Suppressor macrophage treated with lipopolysaccharide for 1 hour (primary cell): ENCODE results near the gene RGS19.

Experiments
- DNase-seq, 3 donors: peaks; one replicate each; pipeline ENCODE4 v3.0.0-alpha.2; 2020 to 2022

The RGS19 gene

DNA sequence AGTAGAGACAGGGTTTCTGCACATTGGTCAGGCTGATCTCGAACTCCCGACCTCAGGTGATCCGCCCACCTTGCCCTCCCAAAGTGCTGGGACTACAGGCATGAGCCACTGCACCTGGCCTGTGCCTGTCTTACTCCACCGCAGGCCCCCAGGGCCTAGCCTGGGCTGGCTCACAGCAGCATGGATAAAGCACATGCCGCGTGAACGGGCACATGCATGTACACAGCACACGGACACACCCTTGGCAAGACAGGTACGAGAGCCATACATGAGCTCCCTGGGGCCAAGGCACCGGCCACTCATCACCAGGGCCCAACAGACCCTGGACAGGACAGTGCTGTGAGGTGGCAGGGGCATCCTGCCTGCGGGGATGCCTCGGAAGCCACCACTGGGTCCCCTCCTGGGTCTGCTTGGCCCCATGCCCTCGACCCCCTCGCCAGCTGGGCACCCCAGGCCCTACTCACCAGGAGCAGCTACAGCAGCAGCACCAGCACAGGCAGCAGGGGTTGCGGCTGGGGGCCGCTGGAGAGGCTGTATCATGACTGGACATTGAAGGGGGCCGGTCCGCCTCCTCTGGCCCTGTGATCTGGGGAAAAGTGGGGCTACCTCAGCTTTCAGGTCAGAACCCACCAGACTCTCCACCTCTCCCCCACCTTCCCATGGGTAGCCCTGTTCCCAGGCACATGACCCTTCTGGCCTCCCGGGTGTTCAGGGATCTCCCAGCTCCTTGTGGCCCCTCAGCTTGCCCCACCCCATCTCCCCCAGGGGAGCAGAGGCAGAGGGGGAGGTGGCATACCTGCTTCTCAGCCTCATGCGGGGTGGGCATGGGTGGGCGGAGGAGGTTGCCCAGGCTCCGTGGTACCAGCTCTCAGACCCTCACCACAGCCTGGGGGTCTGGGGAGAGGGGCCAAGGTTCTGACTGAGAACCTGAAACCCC is 3.0 kb downstream of the RGS19 start:
- no peak for DNase-seq

DNA sequence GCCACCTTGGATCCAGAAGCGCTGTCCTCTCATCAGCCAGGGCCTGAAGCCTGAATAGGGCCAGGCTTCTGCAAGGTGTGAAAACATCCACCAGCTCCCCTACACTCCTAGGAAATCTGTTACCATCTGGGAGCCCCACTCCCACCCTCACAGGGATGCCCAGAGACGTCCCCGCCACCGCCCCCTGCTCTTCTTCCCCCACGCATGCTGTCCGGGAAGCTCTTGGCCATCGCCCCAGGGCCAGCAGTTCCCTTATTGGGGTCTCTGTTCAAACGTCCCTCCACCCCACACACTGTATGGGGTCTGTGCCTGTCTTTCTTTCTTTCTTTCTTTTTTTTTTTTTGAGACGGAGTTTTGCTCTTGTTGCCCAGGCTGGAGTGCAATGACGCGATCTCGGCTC is 3.8 kb downstream of the RGS19 start:
- no peak for DNase-seq

DNA sequence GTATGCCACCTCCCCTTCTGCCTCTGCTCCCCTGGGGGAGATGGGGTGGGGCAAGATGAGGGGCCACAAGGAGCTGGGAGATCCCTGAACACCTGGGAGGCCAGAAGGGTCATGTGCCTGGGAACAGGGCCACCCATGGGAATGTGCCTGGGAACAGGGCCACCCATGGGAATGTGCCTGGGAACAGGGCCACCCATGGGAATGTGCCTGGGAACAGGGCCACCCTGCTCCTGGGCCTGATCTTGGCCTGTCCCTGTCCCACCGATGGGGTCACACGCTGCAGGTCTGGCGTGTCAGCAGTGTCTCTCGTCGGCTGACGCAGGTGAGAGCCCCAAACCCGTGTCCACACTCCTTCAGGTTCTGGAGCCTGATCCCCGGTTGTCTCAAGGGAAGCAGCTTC is 4.4 kb downstream of the RGS19 start:
- DNase-seq = no peak

DNA sequence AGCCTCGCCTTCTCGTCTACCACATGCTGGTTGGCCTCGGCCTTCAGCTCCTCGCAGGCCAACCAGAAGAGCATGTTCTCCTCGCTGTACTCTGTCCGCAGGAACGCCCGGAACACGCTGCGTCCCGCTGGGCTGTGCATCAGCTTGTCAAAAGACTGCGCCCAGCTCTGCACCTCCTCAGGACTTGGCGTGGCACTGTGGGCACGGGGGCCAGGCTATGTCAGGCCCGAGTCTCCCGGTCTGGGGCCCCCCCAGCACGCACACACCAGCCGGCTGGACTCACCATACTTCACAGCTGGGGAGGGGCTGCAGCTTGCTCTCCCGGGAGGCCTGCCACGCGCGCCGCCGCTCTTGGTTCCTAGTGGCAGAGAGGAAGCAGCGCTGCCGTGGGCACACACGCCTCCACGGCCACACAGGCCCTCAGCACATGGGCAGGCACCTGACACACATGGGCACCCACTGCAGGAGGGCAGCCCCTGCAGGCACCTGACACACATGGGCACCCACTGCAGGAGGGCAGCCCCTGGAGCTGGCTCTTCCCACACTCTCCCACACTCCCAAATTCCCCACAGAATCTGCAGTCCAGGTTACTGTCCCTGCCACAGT is 5.0 kb downstream of the RGS19 start:
- DNase-seq = no peak

DNA sequence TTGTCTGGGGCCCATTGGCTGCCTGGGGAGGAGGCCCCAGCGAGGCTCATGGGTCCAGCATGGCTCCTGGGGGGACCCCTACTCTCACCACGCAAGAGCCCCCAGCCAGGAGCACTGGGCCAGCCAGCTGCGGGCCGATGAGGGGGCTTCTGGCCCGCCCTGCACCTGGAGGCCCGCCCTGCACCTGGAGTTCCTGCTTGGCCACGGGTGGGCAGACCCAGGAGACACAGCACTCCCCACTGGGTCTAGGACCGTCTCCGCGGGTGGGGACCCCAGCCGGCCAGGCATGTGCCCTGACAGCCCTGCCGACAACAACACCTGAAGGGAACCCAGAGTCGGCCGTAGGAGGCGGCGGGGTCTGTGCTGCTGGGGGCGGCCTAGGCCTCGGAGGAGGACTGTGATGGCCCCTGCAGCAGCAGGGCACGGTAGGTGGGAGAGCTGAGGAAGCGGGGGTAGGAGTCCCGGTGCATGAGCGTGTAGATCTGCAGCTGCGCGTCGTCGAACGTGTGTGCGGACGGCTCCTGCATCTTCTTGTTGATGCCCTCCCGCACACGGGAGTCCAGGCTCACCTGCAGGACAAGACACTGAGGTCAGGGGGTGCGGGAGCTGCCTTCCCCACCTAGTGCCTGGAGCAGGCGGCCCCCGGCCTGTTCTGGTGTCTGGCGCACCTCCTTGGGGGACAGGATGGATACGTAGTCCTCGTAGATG is 5.7 kb downstream of the RGS19 start:
- DNase-seq = no peak

DNA sequence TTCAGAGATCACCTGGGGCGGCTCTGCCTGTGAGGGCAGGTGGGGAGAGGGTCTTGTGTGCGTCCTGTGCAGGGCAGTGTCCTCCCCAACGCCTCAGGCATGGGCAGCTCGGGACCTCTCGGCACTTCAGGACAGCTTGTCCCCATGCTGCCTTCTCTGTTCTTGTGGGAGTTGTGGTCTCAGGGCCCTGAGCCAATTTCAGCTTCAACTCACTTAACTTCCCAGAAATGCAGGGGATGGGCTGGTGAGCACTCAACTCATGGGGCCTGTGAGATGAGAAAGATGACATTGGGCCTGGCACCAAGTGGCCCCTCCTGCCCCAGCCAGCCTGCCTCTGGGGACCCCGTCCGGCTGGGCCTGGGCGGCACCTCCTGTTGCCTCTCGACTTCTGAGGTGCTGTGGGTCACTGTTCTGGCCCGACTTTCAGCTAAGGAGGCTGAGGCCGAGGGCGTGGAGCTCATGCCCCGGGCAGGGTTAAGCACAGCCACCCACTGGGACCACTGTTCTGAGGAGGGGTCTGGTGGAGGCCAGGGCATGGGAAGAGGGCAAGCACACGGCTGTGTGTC is 6.7 kb downstream of the RGS19 start:
- DNase-seq = no peak

DNA sequence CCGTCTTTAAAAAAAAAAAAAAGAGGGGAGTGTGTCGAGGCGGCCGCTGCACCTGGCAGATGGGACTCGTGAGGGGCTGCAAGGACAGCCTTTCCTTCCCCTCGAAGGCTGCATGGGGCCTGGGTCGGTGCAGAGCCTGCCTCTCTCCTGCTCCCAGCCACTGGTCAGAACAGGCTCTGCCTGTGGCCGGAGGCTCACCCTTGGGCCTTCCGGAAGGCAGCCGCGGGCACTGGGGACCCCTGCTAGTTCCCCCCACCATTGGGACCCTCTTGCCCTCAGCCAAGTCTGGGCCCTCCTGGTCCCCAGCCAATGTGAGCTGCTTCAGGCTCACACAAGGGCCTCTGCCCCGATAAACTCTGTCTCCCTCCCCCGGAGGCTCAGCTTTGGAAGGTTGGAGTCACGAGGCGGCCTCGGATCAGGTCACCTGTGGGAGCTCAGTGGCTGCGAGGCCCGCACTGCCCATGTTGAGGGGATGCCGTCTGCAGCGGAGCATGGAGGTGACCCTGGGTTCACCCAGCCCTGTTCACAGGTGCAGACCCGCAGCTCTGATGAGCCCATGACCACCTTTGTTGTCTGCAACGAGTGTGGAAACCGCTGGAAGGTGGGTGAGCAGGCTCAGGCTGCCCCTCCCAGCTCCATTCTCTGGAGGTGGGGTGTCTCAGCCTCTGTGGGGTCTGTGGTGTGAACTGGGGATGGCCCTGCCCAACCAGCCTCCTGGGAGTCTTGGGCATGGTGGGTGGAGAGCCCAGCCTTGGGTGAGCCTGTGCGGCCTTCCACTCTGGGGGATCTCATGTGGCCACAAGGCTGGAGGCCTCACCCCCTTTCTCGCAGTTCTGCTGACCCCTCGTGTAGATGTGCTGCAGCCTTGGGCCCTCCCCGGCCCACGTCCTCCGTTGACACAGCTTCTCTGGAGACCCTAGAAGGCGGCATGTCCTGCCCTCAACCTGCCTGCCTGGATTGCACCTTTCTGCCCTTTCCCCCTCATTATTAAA is 7.7 kb downstream of the RGS19 start:
- DNase-seq = no peak

DNA sequence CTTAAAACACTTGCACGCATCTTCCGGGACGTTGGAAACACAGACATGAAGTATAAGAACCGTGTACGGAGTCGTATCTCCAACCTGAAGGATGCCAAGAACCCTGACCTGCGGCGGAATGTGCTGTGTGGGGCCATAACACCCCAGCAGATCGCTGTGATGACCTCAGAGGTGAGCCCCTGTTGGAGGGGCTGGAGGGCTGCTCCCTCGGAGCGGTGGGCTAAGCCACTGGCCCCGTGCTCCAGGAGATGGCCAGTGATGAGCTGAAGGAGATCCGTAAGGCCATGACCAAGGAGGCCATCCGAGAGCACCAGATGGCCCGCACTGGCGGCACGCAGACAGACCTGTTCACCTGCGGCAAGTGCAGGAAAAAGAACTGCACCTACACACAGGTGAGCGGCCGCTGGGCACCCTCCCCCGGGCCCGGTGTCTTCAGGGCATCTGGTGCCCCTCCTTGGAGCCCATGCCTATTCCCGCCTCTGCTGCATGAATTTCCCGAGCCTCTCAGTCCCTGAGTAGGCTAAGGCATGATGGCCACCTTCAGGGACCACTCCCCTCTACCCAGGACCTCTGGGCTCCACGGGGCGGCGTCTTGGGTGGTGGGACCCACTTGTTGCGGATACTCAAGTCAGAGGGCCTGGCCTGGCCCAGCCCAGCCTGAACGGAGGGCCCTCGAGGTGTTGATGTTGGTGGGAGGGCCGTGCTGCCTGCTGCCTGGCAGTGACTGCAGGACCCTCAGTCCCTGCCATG is 8.9 kb downstream of the RGS19 start:
- no peak for DNase-seq

DNA sequence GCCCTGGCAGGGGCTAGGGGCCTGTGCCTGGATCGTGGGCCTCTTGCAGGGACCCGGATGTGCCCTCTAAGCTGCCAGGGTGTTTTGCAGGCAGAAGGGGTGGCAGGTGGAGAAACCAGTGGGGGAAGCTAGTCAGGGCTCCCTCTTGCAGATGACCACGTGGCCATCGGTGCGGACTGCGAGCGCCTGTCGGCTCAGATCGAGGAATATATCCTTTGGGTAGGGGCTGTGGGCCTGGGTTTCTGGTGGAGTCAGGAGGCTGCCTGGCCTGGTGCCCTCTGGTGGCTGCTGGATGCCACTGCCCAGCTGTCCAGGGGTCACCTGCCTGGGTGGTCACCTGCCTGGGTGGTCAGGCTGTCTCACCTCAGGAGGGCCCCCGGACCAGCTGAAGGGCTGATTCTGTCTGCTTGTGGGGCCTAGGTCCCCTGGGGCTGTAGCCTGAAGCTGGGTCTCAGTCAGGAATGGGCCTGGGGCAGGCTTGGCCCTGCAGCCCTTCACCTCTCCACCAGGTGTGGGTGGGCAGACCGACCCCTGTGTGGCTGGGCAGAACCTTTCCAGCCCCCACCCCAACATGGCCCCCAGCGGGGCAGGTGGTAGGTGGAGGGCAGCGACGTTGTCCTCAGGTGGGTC is 9.6 kb downstream of the RGS19 start:
- peak in 2 of 3 donors; percentile 48 to 59 for DNase-seq

DNA sequence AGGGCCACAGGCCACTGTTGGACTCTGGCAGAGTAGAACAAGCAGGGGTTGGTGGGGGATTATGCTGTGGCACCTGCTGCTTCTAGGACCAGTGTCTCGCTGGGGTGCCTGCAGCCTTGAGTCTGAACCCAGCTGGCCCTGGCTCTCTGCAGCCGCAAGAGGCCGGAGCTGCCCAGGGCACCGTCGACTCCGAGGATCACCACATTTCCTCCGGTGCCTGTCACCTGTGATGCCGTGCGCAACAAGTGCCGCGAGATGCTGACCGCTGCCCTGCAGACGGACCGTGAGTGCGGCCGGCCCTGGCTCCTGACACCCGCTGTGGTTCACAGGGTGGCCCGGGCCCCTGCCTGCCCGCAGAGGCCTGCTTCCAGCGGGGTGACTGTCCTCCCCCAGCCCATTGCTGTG is 10.1 kb downstream of the RGS19 start:
- no peak for DNase-seq

DNA sequence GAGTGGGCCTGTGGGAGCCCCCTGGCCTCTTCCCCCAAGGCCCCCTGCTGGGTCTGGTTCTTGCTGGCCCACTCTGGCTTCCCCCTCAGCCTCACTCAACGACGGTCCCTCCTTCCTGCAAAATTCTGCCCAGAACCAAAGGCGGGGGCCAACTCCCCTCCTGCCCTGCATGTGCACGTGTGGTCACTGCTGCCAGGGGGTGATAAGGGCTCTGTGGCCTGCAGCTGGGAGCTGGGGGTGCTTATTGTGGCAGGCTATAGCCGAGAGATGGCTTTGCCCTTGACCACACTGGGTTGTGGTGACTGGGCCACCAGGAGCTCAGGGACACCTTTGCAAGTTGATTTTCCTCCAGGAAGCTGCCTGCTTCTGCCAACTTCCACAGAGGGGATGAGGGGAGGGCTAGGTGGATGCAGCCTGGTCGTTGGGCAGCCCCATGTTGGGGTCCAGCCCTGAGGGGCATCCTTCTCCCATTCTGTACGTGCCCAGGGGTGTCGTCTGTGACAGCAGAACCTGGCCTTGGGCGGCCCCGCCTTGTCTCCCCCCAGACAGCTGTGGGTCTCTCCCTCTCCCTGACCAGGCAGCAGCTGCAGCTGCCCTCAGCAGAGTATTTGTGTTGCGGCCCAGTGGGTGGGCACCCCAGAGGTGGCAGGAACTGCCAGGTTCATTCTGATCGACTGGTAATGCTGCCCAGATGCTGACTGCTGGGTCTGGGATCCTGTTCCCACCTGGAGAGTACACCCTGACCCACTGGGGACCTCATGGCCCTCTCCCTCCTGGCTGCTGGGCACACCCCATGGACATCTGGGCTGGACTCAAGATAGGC is 10.7 kb downstream of the RGS19 start:
- DNase-seq = no peak

DNA sequence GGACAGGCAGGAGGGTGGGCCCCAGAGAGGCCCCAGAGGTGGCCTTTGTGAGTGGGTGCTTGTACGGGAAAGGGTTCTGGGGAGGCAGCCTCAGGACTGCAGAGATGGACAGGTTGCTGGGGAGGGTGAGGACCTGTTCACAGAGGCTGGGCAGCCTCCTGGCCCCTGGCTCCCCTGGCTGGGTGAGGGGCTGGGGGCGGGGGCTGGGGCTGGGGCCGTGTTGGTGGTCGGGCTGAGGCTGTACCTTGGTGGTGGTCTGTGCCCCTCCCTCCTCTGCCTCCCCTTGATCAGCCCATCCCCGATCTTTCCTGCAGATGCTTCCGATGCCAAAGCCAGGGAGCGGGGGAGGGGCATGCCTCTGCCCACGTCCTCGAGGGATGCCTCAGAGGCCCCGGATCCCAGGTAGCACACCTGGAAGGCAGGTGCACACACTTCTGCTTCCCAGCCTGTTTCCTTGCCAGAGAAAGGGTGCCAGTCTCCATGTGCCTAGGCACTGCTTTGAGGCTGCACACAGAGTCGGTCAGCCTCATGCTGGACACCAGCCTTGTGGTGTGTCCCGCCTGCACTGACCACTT is 11.5 kb downstream of the RGS19 start:
- no peak for DNase-seq

DNA sequence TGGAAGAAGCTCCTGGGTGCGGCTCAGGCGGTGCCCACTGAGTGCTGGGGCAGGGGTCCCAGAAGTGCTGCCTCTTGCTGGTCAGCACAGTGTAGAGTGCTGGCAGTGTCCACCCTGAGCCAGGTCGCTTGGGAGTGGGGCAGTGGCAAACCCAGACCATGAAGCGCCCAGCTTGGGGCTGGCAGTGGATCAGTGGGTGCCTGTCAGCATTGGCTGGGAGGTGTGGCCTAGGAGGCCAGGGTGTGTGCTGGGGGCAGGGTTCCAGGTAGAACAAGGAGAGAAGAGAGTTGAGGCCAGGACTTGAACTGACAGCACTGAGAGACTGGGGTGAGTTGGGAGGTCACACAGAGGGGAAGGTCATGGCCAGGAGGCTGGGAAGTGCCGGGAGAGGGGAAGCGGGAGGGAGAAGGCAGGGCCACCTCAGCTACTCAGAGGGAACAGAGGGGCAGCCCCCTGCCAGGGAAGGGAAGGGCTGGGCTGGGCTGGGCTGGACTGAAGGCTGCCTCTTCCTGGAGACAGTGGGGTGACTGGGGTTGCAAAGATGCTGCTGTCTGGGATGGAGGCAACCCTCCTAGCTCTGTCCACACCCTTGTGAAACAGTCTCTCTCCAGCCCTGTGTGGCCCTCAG is 12.2 kb downstream of the RGS19 start:
- DNase-seq = peak in 1 of 3 donors; percentile 25

DNA sequence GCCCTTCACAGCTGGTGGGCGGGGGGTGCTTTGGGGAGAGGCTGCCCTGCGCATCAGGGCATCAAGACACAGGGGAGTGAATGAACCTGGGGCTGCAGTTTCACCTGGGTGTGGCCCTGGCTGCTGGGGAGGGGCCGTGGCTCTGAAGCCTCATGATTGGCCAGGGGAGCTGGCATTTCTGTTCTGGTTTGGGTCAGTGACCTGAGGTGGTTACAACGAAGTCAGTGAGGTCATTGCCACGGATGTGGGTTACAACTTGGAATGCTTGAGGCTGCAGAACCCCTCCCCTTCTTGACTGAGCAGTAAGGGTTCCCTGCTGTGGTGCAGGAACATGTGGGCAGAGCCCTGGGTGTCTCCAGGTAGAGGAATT is 13.4 kb downstream of the RGS19 start:
- DNase-seq = peak in 1 of 3 donors; percentile 57

DNA sequence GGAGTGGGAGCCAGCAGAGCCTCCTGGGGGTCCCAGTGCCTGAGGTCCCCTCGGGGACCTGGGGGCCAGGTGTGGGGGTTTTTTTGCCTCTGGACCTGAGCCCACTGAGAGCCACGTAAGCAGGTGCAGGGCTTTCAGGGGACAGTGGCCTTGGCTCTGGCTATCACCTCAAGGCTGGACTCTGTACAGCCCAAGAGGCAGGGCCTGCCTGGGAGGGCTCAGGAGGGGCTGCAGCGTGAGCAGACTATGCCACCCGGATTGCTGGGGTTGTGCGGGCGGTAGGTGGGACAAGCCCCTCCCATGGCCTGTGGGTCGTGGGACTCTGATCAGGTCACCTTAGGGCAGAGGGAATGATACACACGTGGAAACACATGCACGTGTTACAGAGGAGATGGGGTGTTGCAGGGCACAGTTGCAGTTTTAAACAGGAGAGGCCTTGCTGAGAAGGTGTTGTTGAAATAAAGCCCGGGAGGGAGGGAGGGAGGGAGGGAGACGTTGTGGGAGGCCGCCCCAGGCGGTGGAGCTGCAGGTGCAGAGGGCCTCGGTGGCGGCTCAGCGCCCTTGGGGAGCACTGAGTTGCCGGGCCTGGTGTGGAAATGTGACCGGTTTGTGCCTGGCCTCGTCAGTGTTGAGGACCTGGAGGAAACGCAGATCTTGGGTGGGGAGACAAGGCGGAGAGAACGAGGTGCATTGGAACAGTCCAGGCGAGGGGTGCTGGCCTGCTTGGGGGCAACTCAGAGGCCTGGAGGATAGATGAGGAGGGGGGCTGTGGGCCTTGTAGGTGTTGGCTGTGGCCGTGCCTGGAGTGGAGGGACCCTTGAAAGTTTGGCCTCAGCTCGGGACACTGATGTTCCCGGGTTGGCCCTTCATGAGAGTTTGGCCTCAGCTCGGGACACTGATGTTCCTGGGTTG is 14.0 kb downstream of the RGS19 start:
- DNase-seq = no peak

DNA sequence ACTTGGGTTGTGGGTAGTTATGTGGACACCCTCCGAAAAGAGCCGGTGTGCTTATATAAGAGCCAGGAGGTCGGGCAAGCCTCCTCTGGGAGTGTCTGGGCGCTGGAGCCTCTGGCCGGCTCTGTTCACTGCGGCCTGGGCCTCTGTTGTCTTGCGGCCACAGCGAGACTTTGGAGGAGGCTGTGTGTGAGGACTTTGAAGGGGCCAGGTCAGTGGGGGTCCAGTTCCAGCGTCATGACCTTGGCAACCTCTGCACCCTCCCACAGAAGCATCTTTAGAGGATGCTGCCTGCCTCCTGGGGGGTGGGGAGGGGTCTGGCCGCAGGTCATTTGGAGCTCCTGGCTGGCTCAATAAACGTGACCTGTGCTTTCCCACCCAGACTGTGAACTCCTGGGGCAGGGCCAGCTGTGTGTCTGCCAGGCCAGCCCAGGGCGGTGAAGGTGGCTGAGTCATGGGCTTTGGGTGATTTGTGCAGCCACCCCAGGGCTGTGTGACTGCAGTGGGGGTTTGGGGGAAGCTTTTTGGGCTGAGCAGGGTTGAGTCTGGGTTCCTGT is 15.1 kb downstream of the RGS19 start:
- peak in 1 of 3 donors; percentile 38 for DNase-seq

DNA sequence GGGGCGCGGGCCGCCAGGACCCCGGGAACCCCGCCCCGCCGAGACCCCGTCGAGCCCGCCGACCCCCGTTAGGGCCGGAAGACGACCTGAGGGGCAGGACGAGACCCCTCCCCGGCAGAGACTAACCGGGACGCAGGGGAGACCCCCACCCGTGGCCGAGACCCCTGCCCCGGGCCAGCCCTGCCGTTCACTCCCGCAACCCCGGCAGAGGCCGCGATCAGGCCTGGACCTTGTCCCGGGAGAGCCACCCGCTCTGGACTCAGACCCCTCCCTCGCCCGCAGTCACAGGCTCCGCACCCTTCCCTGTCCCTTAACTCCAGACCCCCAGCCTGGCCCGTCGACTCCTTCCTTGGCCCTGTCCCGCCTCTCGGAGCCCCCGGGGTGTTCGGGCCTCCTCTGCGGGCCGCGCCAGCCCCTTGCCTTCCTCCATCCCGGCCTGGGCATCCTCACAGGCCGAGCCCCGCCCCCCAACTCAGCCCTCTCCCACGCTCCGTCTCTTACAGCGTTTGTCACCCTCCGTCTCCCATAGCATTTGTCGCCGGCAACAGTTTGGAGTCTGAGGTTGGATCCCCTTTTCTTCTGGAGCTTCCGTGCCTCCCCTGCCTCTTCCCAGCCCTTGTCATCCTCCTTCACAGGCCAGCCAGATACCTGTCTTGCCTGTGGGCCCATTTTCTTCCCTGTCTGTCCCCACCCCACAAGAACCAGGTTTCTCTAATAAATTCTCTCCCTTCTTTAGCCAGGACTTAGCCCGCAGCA is 15.8 kb downstream of the RGS19 start:
- peak; percentile 72 to 84 (median 77) for DNase-seq
